Spinal cord (tissue), 10 donors: ENCODE data around the gene ADAM12. TPM values are rescaled to one million over a fixed set of nuclear protein-coding genes. Genes with fewer than 3 reads are reported as not detected.
A peak's percentile ranks its signal among the peaks of the same experiment; 100 is the strongest.

Experiments
- DNase-seq, 6 donors: peaks; one replicate each; pipeline versions ENCODE4 v3.0.0 to v3.0.0-alpha.2; 2013 to 2015; ENCODE audit warnings: low spot score in 6 of 6, low read depth in 4 of 6
- H3K27ac ChIP-seq: one replicate; pipeline ENCODE4 v1.5.1; 2013; ENCODE audit warnings: low read depth, low read length, control low read depth
- H3K27me3 ChIP-seq: one replicate; pipeline ENCODE4 v1.6.1; 2013; ENCODE audit warnings: low read length; ENCODE audit not compliant: control insufficient read depth, insufficient read depth
- H3K36me3 ChIP-seq: one replicate; pipeline ENCODE4 v1.6.1; 2013; ENCODE audit warnings: low read length; ENCODE audit not compliant: control insufficient read depth, insufficient read depth
- H3K4me1 ChIP-seq: one replicate; pipeline ENCODE4 v1.6.1; 2013; ENCODE audit warnings: low read length; ENCODE audit not compliant: control insufficient read depth, insufficient read depth
- H3K4me3 ChIP-seq: one replicate; pipeline ENCODE4 v1.5.1; 2013; ENCODE audit warnings: low read depth, low read length, control low read depth
- H3K9me3 ChIP-seq: one replicate; pipeline ENCODE4 v1.6.1; 2013; ENCODE audit warnings: low read length; ENCODE audit not compliant: control insufficient read depth, insufficient read depth
- WGBS: methylation state at CpG from one replicate; pipeline ENCODE4 v1.1.5; 2013; ENCODE audit warnings: missing lambda C conversion rate; ENCODE audit not compliant: insufficient coverage; 5-methylcytosine and 5-hydroxymethylcytosine counted together
- polyA plus RNA-seq, 2 donors: library from polyadenylated mRNA; unstranded; fragments of 120-200 nt; gene quantifications; one replicate each; pipeline ENCODE4 v1.2.1, GENCODE V29; 2013; ENCODE audit not compliant: insufficient read length in 2 of 2
- total RNA-seq, 2 donors: library from RNA; depleted of rRNA in 1 of 2; stranded (reverse); fragments of 120-200 nt in 1 of 2; fragments of >200 nt in 1 of 2; gene quantifications; one replicate each; pipeline versions ENCODE4 v1.2.3 to v1.2.4, GENCODE V29; 2013 to 2014
- donor health status: healthy.

The ADAM12 gene
- total and polyA plus RNA-seq, 4 donors = 9.8 to 81.5 (median 23.6) TPM

DNA sequence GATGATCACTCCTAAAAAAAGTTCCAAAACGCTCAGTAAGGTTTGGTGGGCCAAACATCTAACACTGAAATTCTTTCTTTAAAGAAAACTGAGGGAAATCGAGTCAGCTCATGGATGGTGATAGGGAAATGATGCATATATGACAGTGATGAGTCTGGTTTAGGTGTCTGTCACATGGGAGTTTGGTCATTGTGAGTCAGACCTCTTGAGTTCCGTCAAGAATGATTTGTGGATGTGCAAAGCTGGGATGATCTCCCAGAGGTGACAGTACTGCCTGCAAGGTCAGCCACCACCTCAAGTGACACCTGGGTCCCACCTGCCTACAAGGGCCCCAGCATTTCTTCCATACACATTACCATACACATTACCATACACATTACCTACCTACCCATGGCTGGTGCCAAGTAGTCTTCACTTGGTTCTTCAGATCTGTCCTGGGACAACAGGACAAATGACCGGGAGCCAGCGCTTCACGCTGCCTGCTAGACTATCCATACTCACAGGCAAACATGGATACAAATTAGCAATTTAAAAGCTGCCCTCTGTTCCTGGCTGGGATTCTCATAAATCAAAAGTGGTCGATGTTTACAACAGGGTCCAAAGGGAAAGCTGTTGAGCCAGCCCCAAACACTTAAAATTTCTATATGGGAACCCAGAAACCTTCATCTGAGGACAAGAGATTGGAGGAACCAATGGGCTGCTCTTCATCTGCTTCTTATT, 128.4 kb downstream of the ADAM12 start:
- no peak overlapping the region for H3K4me3 ChIP-seq
- H3K9me3 ChIP-seq = no peaks in the 10 kb centered on the region
- no peak for DNase-seq
- no peaks in the 10 kb centered on the region for H3K27me3 ChIP-seq
- WGBS = 85% methylated on average over 4 of the region's 7 CpGs
- H3K4me1 ChIP-seq = no peaks in the 10 kb centered on the region
- H3K36me3 ChIP-seq = no peaks in the 10 kb centered on the region
- no peak overlapping the region for H3K27ac ChIP-seq

DNA sequence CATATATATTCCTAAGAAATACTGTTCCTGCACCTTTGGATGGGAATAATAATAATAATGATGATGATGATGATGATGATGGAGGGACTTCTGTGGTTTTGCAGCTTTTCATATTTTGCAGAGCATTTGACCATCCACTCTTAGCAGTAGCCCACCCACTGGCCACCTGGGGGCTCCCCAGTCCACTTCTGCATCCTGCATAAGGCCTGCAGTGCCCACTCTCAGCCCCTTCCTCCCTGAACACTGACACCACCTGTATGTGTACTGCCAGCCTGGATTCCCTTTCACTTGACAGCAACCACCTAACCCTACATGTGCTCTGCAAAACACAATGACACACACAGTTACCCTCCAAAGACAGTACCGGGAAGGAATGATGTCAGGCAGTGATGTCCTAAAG, 131.4 kb downstream of the ADAM12 start:
- no peaks in the 10 kb centered on the region for H3K9me3 ChIP-seq
- peak in 1 of 6 donors; percentile 43 for DNase-seq
- no peaks in the 10 kb centered on the region for H3K27me3 ChIP-seq
- 80% methylated on average over 1 of the region's 1 CpG for WGBS
- no peak overlapping the region for H3K27ac ChIP-seq
- no peaks in the 10 kb centered on the region for H3K36me3 ChIP-seq
- no peaks in the 10 kb centered on the region for H3K4me1 ChIP-seq
- no peak overlapping the region for H3K4me3 ChIP-seq

DNA sequence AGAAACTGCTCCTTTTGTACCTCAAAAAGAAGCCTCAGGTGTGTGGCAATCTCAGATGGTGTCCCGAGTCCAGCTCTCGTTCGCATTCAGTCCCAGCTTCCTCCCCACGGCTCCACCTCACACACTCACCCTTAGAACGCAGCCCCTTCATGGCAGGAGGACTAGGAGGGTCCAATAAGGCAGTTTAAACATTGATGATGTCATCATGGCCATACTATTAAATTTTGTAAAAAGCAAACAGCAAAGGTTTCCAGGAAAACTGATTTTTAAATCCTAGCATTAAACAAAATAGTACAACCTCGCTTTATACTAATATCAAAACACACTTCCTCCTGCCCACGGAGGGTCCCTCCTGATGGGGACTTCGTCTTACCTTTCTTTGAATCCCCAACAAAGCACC, 133.0 kb downstream of the ADAM12 start:
- no peak overlapping the region for H3K4me3 ChIP-seq
- H3K4me1 ChIP-seq = no peaks in the 10 kb centered on the region
- H3K36me3 ChIP-seq = no peaks in the 10 kb centered on the region
- 100% methylated on average over 1 of the region's 8 CpGs for WGBS
- no peak for DNase-seq
- no peaks in the 10 kb centered on the region for H3K9me3 ChIP-seq
- H3K27ac ChIP-seq = no peak overlapping the region
- no peaks in the 10 kb centered on the region for H3K27me3 ChIP-seq

DNA sequence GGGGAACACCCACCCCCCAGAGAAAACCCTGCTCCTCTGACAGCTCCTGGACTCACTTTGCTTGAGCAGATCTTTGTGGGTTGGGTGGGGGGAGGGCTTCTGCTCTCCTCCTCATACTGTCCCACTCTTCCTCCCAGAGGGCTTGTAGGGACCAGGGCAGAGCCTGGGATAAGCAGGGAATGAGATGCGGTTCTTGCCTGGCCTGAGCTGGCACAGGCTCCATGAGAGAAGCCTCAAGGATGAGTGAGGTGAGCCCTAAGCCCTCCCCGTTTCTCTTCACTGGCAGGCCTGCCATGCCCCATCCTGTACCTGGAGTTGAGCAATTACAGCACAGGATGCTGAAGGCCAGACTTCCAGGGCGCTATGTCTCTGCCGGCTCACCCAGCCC, 134.7 kb downstream of the ADAM12 start:
- H3K36me3 ChIP-seq = no peaks in the 10 kb centered on the region
- WGBS = 82% methylated on average over 4 of the region's 4 CpGs
- no peaks in the 10 kb centered on the region for H3K9me3 ChIP-seq
- H3K27ac ChIP-seq = peak overlapping the region; percentile 21
- no peaks in the 10 kb centered on the region for H3K27me3 ChIP-seq
- no peak for DNase-seq
- H3K4me3 ChIP-seq = no peak overlapping the region
- no peaks in the 10 kb centered on the region for H3K4me1 ChIP-seq

DNA sequence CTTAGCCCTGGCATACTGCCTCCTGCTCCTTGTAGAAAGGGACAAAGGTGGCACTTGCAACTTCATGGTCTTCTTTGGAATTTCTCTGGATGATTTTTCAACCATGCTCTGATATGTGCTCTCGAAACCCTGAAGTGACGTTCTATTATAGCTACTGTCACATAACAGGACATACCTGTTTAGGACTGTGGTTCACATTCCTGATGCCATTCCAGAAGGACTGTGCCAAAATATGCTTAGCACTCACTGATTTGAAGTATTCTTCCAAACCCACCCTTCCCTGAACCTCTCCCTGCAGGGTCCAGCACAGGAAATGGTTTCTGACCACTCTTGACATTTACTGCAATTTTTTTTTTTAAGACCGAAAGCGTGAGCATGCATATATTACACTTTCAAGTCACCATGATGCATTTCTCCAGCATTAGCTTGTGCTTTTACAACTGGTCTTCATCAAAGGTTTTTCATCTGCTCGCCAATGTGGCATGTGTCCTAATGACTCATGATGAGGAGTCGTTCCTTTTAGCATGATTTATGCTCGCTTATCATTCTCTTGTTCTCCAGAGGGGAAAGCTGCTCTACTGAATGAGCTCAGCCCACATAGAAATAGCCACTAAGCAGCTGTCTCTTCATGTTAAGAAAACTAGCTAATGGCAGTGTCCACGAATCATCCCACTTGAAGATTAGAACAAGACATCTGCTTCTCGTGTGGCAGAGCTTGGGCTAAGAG, 135.2 kb downstream of the ADAM12 start:
- peak in 2 of 6 donors; percentile 50 to 61 for DNase-seq
- H3K27ac ChIP-seq = peak overlapping the region; percentile 21
- H3K27me3 ChIP-seq = no peaks in the 10 kb centered on the region
- no peaks in the 10 kb centered on the region for H3K9me3 ChIP-seq
- no peaks in the 10 kb centered on the region for H3K36me3 ChIP-seq
- no peak overlapping the region for H3K4me3 ChIP-seq
- H3K4me1 ChIP-seq = no peaks in the 10 kb centered on the region
- 65% methylated on average over 7 of the region's 9 CpGs for WGBS

DNA sequence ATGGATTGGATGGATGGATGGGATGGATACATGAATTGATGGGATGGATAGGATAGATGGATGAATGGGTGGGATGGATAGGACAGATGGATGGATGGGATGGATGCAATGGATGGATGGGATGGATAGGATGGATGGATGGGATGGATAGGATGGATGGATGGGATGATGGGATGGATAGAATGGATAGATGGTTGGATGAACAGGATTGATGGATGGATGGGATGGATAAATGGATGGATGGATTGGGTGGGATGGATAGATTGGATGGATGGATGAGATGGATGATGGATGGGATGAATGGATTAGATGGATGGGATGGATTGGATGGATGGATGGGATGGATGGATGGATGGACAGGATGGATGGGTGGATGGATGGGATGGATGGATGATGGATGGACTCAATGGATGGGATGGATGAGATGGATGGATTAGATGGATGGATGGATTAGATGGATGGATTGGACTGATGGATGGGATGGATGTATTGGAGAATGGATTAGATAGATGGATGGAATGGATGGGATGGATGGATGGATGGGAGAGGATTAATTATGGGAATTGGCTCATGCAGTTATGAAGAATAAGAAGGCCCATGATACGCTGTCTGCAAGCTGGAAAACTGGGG, 136.4 kb downstream of the ADAM12 start:
- Histone ChIP-seq H3K4me3 (no peak overlapping the region), H3K27me3 (no peaks in the 10 kb centered on the region), H3K4me1 (no peaks in the 10 kb centered on the region), H3K9me3 (no peaks in the 10 kb centered on the region), H3K27ac (no peak overlapping the region), H3K36me3 (no peaks in the 10 kb centered on the region)
- WGBS = 100% methylated on average over 1 of the region's 1 CpG
- DNase-seq = no peak

DNA sequence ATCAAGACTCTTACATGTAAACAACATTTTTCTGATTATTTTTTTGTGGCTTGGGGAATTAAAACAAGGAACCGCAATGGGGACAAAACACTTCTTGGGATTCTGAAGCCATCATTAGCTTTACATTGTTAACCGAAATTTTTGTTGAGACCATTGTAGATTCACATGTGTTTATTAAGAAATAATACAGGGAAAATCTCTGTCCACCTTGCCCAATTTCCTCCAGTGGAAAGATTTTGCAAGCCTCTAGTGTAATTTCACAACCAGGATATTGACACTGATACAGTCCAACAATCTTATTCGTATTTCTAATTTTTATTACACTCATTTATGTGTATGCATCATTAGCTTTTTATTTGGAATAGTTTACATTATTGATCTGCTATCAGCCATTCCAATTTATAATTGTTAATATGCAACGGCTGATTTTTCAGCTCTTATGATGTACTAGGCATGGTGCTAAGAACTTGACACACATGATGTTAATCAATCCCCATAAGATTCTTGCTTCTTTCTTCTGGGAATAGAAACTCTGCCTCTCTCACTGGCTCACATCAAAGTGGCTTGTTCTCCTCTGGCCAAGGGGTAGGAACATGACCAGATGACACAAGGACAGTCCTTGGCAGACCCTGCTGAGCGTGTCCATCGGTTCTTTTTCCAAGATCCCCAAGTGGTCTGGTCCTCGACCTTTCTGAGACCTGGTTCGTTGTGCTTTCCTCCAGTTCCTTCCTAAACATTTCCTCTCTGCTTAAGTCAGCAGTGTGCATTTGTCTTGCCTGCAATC, 137.6 kb downstream of the ADAM12 start:
- H3K27me3 ChIP-seq = no peaks in the 10 kb centered on the region
- H3K9me3 ChIP-seq = no peaks in the 10 kb centered on the region
- no peak overlapping the region for H3K4me3 ChIP-seq
- no peaks in the 10 kb centered on the region for H3K4me1 ChIP-seq
- WGBS = 86% methylated on average over 4 of the region's 8 CpGs
- no peaks in the 10 kb centered on the region for H3K36me3 ChIP-seq
- DNase-seq = no peak
- H3K27ac ChIP-seq = no peak overlapping the region

DNA sequence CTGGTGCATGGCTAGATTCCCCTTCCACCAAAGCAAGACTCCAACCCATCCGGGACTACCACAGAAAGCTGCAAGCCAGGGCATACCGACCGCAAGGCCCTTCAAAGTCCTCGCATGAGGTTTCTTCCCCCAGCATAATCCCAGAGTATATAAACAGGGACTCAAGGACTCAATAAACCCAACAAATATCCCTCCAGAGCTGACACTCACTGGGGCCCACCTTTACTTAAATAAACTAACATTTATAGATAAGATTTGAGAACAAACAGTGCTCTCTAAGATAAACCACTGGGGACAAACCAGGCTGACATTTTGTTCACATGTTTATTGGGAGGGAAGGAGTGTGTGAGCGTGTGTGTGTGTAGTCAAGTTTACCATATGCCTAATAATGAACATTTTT, 138.2 kb downstream of the ADAM12 start:
- H3K4me3 ChIP-seq = no peak overlapping the region
- no peaks in the 10 kb centered on the region for H3K9me3 ChIP-seq
- no peaks in the 10 kb centered on the region for H3K27me3 ChIP-seq
- 100% methylated on average over 2 of the region's 5 CpGs for WGBS
- H3K27ac ChIP-seq = no peak overlapping the region
- no peaks in the 10 kb centered on the region for H3K36me3 ChIP-seq
- no peaks in the 10 kb centered on the region for H3K4me1 ChIP-seq
- no peak for DNase-seq

DNA sequence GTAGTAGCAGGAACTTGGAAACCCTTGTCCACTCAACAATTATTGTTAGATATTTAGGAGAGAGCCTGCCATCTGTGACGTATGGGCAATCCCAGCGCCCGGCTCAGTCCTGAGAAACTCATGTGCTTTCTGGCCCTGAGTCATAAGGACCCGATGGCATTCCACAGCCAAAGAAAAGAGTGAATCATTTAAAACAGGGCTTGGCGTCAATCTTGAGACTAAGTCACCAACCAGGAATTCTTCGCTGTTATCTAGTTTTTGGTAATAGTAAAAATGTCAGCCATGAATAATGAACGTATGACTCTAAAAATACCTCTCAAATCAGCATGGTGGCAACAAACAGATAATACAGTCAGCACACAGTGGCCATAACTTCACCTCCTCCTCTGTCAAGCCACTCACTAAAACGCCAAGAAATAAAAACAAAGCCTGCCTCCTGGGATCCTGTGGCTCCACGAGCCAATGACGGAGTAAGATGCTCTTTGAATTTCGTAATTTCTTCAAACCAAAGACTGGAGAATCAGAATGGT, 140.8 kb downstream of the ADAM12 start:
- Histone ChIP-seq H3K27me3 (peaks cover 2% of the 10 kb centered on the region), H3K4me3 (no peak overlapping the region), H3K36me3 (no peaks in the 10 kb centered on the region), H3K9me3 (no peaks in the 10 kb centered on the region), H3K4me1 (peaks cover 7% of the 10 kb centered on the region), H3K27ac (peak overlapping the region; percentile 30)
- whole genome bisulfite sequencing = 96% methylated on average over 5 of the region's 11 CpGs
- DNase-seq = no peak
